NCI-H146 treated with DMSO at 0.1 percent for 48 hours (cell line): Measurements from ENCODE around the gene KCNQ1OT1.

ENCODE experiments used
- DNase-seq: peaks from one replicate; lab custom pipeline; 2025; ENCODE audit not compliant: unreplicated experiment; lab: John Stamatoyannopoulos, UW

Gene KCNQ1OT1

DNA sequence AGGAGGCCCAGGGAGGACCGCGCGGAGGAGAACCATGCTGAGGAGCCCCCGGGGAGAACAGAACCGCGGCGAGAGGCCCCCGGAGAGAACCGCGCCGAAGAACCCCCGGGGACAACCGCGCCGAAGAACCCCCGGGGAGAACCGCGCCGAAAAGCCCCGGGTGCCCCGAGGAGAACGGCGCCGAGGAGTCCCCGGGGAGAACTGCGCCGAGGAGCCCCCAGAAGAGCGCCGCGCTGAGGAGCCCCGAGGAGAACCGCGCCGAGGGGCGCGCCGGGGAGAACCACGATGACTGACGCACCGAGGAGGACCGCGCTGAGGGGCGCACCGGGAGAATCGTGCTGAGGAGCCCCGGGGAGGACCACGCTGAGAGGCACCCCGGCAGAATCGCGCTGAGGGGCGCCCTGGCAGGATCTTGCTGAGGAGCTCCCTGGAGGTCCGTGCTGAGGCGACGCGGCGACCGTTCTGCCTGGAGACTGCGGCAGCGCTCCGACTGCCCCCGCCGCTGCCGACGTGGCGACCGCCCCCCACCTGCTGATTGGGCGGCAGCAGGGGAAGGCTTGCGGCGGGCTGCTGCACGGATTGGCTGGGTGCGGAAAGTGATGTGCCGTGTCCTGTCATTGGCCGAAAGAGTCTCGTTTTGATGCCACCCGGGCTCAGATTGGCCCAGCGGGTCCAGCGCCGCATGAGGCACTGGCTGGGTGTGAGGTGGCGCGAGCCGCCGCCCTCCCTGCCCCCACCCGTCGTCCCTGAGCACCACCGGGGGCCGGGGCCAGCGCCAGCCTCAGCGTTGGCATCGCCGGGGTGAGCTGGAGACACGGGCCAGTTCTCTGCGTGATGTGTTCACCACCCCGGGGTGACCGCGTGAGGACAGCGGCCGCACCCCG lies at the start of gene KCNQ1OT1:
TSS of gene KCNQ1OT1 (minus strand) at position 464 of the 884 bp plus-strand sequence.
- peak; percentile 88 for DNase-seq

DNA sequence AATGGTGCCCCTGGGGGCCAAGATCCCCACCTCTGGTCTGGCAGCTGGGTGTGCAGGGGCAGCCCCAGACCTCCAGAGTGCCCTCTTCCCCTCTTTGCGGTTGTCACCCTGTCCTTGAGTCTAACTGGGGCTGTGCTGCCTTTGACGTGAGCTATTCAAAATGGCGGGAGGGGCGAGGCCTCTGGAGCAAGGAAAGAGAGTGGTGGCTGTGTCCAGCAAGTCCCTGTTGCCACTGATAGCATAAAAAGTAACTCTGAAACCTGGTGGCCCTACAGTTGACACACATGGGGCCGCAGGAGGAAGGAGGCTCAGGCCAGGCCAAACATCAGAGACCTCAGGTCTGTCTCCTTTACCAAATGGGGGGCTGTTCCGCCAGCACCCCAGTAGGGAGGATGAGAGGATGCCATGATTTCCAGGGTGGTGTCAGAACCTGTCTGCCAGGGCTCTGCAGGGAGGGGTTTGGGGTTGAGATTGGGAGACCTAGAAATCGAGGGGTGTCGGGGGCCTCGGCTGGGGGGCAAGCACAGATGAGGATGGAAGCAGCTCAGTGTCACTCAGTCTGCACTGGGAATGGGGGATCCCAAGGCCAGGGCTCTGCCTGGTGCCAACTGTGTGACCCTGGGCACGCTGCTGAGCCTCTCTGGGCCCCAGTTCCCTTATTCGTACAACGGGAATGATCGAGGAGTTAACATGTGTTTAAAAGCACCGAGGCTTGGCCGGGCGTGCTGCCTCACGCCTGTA lies 49.2 kb upstream of the KCNQ1OT1 start:
- no peak for DNase-seq

- DNase-seq, result no peak
Measured at GRCh38 chr11:2748061-2748813, 48.4 kb upstream of the KCNQ1OT1 start.

DNA sequence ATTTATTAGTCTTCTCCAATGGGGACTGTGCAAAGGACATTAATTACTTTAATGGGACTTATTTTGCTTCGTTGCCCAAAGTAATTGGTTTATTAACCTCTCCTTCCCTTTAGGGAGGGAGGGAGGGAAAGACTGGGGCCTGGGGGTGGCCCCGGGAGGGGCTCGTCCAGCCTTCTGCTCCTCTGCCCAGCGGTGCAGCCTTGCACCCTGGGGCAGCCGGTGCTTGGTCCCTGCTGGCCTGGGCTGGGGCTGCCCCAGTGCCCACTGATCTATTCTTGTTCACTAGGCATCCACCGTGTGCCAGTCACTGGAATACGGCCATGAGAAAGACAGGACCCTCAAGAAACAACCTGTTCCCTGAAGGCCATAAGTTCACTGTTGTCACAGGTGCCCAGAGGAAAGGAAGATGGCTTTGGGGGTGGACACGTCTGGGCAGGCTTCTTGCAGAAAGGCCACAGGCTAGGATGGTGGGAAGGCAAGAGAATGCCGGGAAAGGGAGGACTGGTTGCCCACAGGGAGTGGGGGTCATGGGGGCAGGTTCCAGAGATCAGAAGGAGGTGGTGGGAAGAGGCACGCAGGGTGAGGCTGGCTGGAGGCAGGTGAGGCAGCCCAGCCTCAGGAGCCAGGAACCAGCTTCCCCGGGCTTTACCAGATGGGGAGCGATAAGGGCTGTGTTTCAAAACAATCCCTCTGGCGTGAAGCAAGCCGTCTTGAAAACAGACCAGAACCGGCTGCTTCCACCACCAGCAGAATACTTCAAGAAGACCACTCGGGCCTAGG lies 47.6 kb upstream of the KCNQ1OT1 start:
- DNase-seq, result no peak

- DNase-seq, result no peak
Measured at GRCh38 chr11:2746401-2747247, 46.8 kb upstream of the KCNQ1OT1 start.

DNA sequence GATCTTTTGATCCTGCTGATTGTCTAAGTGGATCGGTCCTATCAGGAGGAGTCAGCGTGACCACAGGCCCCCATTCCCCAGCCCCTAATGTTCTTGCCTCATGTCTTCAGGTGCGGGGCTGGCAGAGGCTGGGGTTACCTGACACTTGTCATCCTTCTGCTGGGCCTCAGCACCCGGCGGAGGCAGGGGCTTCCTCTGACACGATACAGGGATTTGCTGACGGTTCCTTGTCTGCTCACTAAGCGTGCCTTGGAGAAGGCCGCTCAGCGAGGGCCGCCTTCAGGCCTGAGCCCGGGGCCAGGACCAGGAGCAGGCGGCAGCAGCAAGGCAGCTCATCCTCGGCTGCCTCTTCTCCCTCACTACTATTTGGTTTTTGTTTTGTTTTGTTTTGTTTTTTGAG lies 45.7 kb upstream of the KCNQ1OT1 start:
- DNase-seq, result no peak

GRCh38 chr11:2744166-2744565 lies 44.4 kb upstream of the KCNQ1OT1 start:
- DNase-seq, result no peak

- no peak for DNase-seq
Measured at GRCh38 chr11:2743427-2744110, 43.8 kb upstream of the KCNQ1OT1 start.

DNA sequence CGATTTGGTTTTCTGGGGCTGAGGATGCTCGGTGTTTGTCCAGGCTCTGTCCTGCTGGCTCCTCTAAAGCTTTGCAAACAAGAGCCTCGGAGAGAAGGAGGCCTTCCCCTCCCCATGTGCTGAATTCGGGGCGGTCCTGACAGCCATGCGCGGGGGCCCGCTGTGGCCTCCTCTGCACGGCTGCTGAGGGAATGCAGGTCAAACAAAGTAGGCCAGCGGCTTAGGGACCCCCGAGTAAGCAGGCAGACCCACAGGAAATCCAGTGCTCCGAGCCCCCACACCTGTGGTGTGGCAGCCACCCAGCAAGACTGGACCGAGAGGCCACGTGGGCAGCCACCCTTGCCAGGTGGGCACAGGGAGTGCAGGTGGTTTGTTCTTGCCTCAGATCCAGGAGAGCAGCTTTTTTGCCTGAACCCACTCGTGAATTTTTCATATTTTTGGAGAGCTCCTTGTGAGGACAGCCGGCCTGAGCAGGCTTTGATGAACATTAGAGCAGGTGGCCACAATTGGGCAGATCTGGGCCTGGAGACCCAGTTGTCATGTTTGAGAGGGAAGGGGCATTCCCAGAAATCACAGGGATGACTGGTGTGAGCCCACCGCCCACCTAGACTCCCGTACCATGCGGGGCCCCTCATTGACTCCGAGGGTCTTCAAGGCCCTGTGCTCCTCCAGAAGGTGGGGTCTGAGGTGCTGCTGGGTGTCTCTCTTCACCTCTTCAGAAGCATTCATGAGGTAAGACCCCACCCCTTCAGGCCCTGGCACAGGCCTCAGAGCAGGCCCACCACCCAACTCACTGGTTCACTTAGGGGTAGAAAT lies 43.0 kb upstream of the KCNQ1OT1 start:
- DNase-seq, result no peak

- DNase-seq, result no peak
Measured at GRCh38 chr11:2742201-2742600, 42.4 kb upstream of the KCNQ1OT1 start.

GRCh38 chr11:2741377-2742131 lies 41.8 kb upstream of the KCNQ1OT1 start:
- no peak for DNase-seq

DNA sequence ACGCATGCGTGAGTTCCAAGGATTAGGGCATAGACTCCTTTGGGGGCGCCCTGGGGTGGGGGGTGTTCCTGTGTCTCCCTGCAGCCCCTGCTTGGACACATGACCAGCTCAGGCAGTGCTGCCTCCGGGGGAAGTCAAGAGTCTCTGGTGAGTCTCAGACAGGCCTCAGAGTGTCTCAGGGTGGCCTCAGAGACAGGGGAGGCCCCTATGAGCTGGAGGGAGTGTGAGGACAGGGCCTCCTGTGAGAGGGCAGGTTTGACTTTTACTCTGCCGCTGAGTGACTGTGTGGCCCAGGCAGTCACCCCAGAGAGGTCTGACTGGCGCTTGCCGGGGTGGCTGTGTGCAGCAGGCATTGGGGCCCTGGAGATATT lies 41.2 kb upstream of the KCNQ1OT1 start:
- no peak for DNase-seq

DNA sequence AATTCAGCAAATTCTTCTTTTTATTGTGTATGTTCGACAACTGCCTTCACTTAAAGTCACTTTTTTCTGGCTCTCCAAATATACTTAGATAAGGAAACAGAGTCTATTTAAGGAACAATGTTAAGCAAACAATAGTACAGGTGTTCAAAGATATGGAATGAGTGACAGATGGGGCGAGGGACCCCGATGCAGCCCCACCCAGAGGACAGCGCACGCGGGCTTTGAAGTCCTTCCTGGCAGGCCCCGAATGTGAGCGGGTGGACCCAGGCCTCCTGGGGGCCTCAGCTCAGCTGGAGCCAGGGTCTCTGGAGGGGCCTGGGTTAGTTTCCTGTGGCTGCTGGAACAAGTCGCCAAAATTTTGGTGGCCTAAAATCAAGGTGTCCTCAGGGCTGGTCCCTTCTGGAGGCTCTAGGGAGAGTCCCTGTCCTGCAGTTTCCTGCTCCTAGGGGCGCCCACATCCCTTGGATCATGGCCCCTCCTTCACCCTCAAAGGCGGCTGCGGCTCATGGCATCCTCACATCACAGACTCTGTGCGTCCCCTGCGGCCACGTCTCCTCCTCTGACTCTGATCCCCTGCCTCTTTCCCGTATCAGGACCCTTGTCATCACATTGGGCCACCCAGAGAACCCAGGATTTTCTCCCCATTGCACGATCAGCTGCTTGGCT lies 40.6 kb upstream of the KCNQ1OT1 start:
- DNase-seq, result no peak

GRCh38 chr11:2739531-2740274 lies 39.9 kb upstream of the KCNQ1OT1 start:
- no peak for DNase-seq

DNA sequence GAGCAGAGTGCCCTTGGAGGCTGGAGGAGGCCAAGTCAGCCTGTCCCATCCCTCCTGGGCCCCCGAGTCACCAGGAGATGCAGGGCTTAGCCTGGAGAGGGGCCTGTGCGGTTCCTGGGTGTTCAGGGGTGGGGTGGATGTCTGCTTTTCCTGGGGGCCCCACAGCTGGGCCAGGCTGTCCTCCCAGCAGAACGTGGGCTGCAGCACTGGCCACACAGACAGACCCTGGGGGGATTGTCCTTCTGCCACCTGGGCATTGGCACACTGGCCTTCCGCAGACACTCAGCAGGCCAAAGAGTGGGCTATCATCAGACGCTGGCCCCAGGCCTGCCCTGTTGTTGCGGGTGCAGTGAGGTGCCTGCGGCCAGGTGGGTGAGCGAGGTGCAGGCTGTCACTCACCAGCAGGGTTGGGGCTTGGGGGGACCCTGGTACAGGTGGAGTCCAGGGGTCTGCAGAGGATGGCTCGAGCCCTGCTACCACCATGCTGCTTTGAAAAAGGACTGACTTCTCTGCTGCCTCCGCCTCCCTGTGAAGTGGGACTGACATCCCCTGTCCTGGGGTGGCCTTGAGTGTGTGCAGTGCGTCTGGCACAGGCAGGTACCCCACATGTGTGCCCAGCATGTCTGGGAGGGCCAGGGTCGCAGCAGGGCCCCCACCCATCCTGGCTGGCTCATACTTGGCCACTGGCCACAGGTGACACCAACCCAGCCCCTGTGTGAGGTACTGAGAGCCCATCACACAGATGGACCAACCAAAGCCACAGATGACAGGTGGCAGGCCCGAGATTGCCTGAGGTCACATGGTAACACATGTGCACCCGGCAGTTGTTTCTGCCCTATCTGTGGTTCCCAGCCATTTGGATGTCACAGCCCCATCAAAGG lies 39.0 kb upstream of the KCNQ1OT1 start:
- DNase-seq, result no peak

GRCh38 chr11:2737866-2738265 lies 38.1 kb upstream of the KCNQ1OT1 start:
- no peak for DNase-seq
